Adipose tissue (tissue), 3 donors: ENCODE results near the gene NAGK. TPM values are rescaled to one million over a fixed set of nuclear protein-coding genes. Genes with fewer than 3 reads are reported as not detected.
"Not testable (repeated sequence)": the region's sequence is repeated elsewhere in the genome, so short reads cannot be mapped to it uniquely, and the experiment has no call there.

Experiments
- H3K27ac ChIP-seq: one replicate; pipeline ENCODE4 v1.5.1; 2013; ENCODE audit warnings: low read depth, low read length
- WGBS, 3 donors: extraction: QIAGEN DNeasy Blood & Tissue Kit; methylation state at CpG; one replicate each; pipeline ENCODE4 v1.1.7; 2013; 5-methylcytosine and 5-hydroxymethylcytosine counted together
- polyA plus RNA-seq, 3 donors: library from polyadenylated mRNA; stranded (reverse); fragments of 200-250 nt; gene quantifications; one replicate each; pipeline ENCODE4 v1.2.3, GENCODE V29; 2013
- donor health status: healthy with polysubstance abuse.
- donor health status: Bipolar disorder and iron deficiency.
- donor health status: healthy.

The NAGK gene
- 100 to 1,000 TPM in 1 of 3 donors, 10 to 100 TPM in 2; 52.6 to 108 (median 90.4) TPM for polyA plus RNA-seq

GRCh38 chr2:71068218-71069035 is at the start of gene NAGK:
Gene NAGK (plus strand): TSS chr2:71068648. CDS start chr2:71068684, 36 bp downstream.
- 0 to 1% (median 0%) methylated on average over 66 of the region's 66 CpGs for WGBS, 3 donors

GRCh38 chr2:71019989-71020388 is 48.5 kb upstream of the NAGK start:
- not testable (repeated sequence) for H3K27ac ChIP-seq
- 74 to 93% (median 85%) methylated on average over 6 of the region's 6 CpGs for WGBS, 3 donors

More at GRCh38 chr2:71068218-71069035, at the start of gene NAGK:
- peak within 1 kb of the TSS; percentile 80 for H3K27ac ChIP-seq

GRCh38 chr2:71021394-71021793 is 47.1 kb upstream of the NAGK start:
- whole genome bisulfite sequencing, 3 donors = 73 to 83% (median 77%) methylated on average over 12 to 14 of the region's 14 CpGs
- not testable (repeated sequence) for H3K27ac ChIP-seq

GRCh38 chr2:71023553-71024243 is 44.8 kb upstream of the NAGK start:
- 33 to 66% (median 65%) methylated on average over 15 of the region's 15 CpGs for WGBS, 3 donors
- not testable (repeated sequence) for H3K27ac ChIP-seq

GRCh38 chr2:71036296-71036695 is 32.2 kb upstream of the NAGK start:
- not testable (repeated sequence) for H3K27ac ChIP-seq
- WGBS, 3 donors = 62 to 90% (median 88%) methylated on average over 8 of the region's 8 CpGs

- WGBS, 3 donors = 58 to 71% (median 69%) methylated on average over 4 of the region's 4 CpGs
- H3K27ac ChIP-seq = no peak overlapping the region
Observed at GRCh38 chr2:71042287-71042686, 26.2 kb upstream of the NAGK start.

- 78 to 82% (median 78%) methylated on average over 27 to 36 of the region's 36 CpGs for WGBS, 3 donors
- H3K27ac ChIP-seq = no peak overlapping the region
Observed at GRCh38 chr2:71043531-71044407, 24.7 kb upstream of the NAGK start.

- WGBS, 3 donors = 87 to 95% (median 93%) methylated on average over 7 of the region's 7 CpGs
- H3K27ac ChIP-seq = no peak overlapping the region
Observed at GRCh38 chr2:71045151-71045550, 23.3 kb upstream of the NAGK start.

GRCh38 chr2:71045865-71046548 is 22.4 kb upstream of the NAGK start:
- WGBS, 3 donors = 56 to 78% (median 63%) methylated on average over 23 of the region's 23 CpGs
- no peak overlapping the region for H3K27ac ChIP-seq

GRCh38 chr2:71048096-71048495 is 20.4 kb upstream of the NAGK start:
- H3K27ac ChIP-seq = no peak overlapping the region
- WGBS, 3 donors = 81 to 90% (median 84%) methylated on average over 7 of the region's 7 CpGs

GRCh38 chr2:71049704-71050360 is 18.6 kb upstream of the NAGK start:
- 38 to 90% (median 74%) methylated on average over 10 of the region's 10 CpGs for WGBS, 3 donors
- H3K27ac ChIP-seq = not testable (repeated sequence)

- 69 to 84% (median 75%) methylated on average over 10 of the region's 10 CpGs for WGBS, 3 donors
Observed at GRCh38 chr2:71055206-71055740, 13.2 kb upstream of the NAGK start.

GRCh38 chr2:71060211-71060610 is 8.2 kb upstream of the NAGK start:
- no peak overlapping the region for H3K27ac ChIP-seq
- WGBS, 3 donors = 74 to 83% (median 78%) methylated on average over 2 of the region's 2 CpGs

More at GRCh38 chr2:71055206-71055740, 13.2 kb upstream of the NAGK start:
- not testable (repeated sequence) for H3K27ac ChIP-seq

- no peak overlapping the region for H3K27ac ChIP-seq
- 57 to 64% (median 58%) methylated on average over 3 of the region's 3 CpGs for WGBS, 3 donors
Observed at GRCh38 chr2:71060871-71061270, 7.6 kb upstream of the NAGK start.

- H3K27ac ChIP-seq = no peak overlapping the region
- WGBS, 3 donors = 45 to 64% (median 54%) methylated on average over 1 of the region's 1 CpG
Observed at GRCh38 chr2:71063216-71063615, 5.2 kb upstream of the NAGK start.

GRCh38 chr2:71064110-71064611 is 4.3 kb upstream of the NAGK start:
- 43 to 53% (median 48%) methylated on average over 9 of the region's 9 CpGs for WGBS, 3 donors

More at GRCh38 chr2:71064110-71064611, 4.3 kb upstream of the NAGK start:
- H3K27ac ChIP-seq = no peak overlapping the region
